ENCODE results near the gene TFAP2D. TPM values are rescaled to one million over a fixed set of nuclear protein-coding genes. Genes with fewer than 3 reads are reported as not detected.

The TFAP2D gene
- total RNA-seq, 1 donor from 2014 or later: not detected

- DNase-seq (no peak), ATAC-seq (no peak)
- Histone ChIP-seq H3K4me3 (peak overlapping the region; percentile 49), H3K4me1 (peaks cover 8% of the 10 kb centered on the region), H3K9me3 (no peaks in the 10 kb centered on the region), H3K27ac (no peak overlapping the region), H3K36me3 (no peaks in the 10 kb centered on the region), H3K27me3 (peaks cover 63% of the 10 kb centered on the region)
- intact Hi-C loops (cut with DNase I): no loop called here
- peak; percentile 14 for TF ChIP-seq CTCF (IDR thresholded peaks at IDR 0.05)
Observed at GRCh38 chr6:50815436-50816114, 102.2 kb downstream of the TFAP2D start.

DNA sequence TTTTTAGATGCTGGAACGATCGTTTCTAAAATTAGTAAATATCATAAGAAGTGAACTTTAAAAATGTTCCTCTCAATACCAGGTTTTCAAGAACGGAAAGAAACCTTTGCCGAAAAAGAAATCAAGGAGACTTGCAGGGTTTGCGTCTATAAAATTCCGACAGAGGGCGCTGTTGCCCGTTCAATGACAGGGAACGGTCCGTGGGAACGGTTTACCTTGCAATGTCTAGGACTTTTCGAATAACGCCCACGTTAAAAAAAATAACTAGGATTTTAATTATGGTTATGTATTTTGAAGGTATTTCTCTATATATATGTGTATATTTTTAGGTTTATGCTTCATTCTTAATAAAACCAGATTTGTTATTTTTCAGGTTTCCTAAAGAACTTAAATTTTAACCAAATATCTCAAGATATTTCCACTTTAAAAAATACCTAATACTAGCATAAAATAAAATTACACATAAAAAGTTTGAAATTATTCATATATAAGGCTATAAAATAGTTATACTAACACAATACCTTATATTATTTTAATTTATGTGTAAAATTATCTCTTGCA lies 102.9 kb downstream of the TFAP2D start:
- Histone ChIP-seq H3K9me3 (no peaks in the 10 kb centered on the region), H3K27ac (no peak overlapping the region), H3K4me1 (peaks cover 8% of the 10 kb centered on the region), H3K36me3 (no peaks in the 10 kb centered on the region), H3K27me3 (peaks cover 69% of the 10 kb centered on the region), H3K4me3 (peak overlapping the region; percentile 49)
- ATAC-seq: peak; percentile 91
- TF ChIP-seq CTCF (IDR thresholded peaks at IDR 0.05): peak; percentile 79
- intact Hi-C loops (cut with DNase I): no loop called here
- DNase-seq: peak; percentile 72

GRCh38 chr6:50816947-50817645 lies 103.8 kb downstream of the TFAP2D start:
- H3K27me3 ChIP-seq: peaks cover 78% of the 10 kb centered on the region
- H3K27ac ChIP-seq: no peak overlapping the region
- no peaks in the 10 kb centered on the region for H3K36me3 ChIP-seq
- intact Hi-C loops (cut with DNase I): no loop called here
- peaks cover 8% of the 10 kb centered on the region for H3K4me1 ChIP-seq
- DNase-seq: no peak
- no peak overlapping the region for H3K4me3 ChIP-seq
- ATAC-seq: no peak
- no peak for TF ChIP-seq CTCF (IDR thresholded peaks at IDR 0.05)
- no peaks in the 10 kb centered on the region for H3K9me3 ChIP-seq

GRCh38 chr6:50817646-50817950 lies 104.3 kb downstream of the TFAP2D start:
- DNase-seq: no peak
- Histone ChIP-seq H3K9me3 (no peaks in the 10 kb centered on the region), H3K4me3 (no peak overlapping the region), H3K4me1 (peaks cover 8% of the 10 kb centered on the region), H3K27me3 (peaks cover 83% of the 10 kb centered on the region), H3K27ac (no peak overlapping the region), H3K36me3 (no peaks in the 10 kb centered on the region)
- intact Hi-C loops (cut with DNase I): no loop called here
- ATAC-seq: no peak
- no peak for TF ChIP-seq CTCF (IDR thresholded peaks at IDR 0.05)

DNA sequence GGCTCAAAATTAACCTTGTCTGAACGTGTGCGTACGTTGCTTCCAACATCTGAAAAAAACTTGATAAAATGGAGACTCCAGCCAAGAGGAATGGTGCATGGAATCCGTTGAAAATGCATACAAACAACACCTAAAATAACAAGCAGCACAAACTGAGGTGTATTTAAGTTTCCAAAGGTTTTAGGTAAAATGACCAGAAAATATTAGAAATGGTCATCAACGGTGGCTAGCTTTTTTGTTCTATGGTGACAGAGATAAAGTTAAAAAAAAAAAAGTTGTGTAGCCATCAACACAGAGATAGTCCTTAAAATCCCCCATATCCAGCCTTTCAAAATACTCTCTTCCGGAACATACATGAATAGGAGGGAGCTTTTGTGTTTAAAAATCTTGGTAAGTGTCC lies 104.7 kb downstream of the TFAP2D start:
- Histone ChIP-seq H3K27ac (no peak overlapping the region), H3K4me3 (no peak overlapping the region), H3K9me3 (no peaks in the 10 kb centered on the region), H3K27me3 (peaks cover 86% of the 10 kb centered on the region), H3K4me1 (peaks cover 8% of the 10 kb centered on the region), H3K36me3 (no peaks in the 10 kb centered on the region)
- ATAC-seq (no peak), DNase-seq (no peak)
- TF ChIP-seq CTCF (IDR thresholded peaks at IDR 0.05): no peak
- intact Hi-C loops (cut with DNase I): no loop called here

Data from upper lobe of right lung (tissue), 1 donor.